ENCODE results near the gene C1QA. TPM values are rescaled to one million over a fixed set of nuclear protein-coding genes. Genes with fewer than 3 reads are reported as not detected.

C1QA gene
- polyA plus RNA-seq, 1 donor from 2014 or later, result not detected

DNA sequence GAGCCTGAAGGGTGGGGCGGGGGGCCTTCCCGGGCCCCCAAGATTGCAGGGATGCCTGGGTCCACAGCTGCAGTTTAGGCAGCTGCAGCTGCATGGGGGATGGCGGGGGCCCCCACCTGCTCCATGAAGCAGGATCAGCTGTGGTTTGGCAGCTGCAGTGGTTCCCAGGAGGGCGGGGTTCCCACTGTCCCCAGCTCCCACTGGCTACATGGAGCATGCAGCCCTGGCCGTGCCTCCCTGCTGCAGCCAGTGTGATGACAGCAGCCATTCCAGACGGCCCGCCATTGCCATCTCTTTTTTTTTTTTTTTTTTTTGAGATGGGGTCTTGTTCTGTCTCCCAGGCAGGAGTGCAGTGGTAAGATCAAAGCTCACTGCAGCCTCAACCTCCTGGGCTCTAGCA lies 992 bp upstream of the C1QA start:
- Histone ChIP-seq H3K4me3 (ENCODE audit: low read length) (no peak overlapping the region), H2AFZ (ENCODE audit: low read depth, low read length) (no peak overlapping the region), H3F3A (ENCODE audit: insufficient read depth, low read length, poor library complexity, severe bottlenecking) (no peaks in the 10 kb centered on the region), H3K27me3 (ENCODE audit: insufficient read depth, low read depth, low read length) (no peaks in the 10 kb centered on the region), H3K27ac (ENCODE audit: low read length) (no peak overlapping the region), H4K20me1 (ENCODE audit: insufficient read depth) (no peaks in the 10 kb centered on the region), H3K79me2 (replicated peaks; ENCODE audit: insufficient read depth, low read length) (no peaks in the 10 kb centered on the region), H3K4me2 (ENCODE audit: low read length) (no peak overlapping the region), H3K9ac (ENCODE audit: low read length) (no peak overlapping the region), H3K36me3 (ENCODE audit: insufficient read depth, low read length) (no peaks in the 10 kb centered on the region), H3K9me3 (ENCODE audit: low read length) (no peaks in the 10 kb centered on the region), H3K9me2 (ENCODE audit: insufficient read depth, low read length) (no peaks in the 10 kb centered on the region)
- no peak for TF ChIP-seq EZH2 (IDR thresholded peaks at IDR 0.05; ENCODE audit: borderline replicate concordance, insufficient read depth, low read length, poor library complexity, severe bottlenecking)
- TF ChIP-seq, protein P1, sequence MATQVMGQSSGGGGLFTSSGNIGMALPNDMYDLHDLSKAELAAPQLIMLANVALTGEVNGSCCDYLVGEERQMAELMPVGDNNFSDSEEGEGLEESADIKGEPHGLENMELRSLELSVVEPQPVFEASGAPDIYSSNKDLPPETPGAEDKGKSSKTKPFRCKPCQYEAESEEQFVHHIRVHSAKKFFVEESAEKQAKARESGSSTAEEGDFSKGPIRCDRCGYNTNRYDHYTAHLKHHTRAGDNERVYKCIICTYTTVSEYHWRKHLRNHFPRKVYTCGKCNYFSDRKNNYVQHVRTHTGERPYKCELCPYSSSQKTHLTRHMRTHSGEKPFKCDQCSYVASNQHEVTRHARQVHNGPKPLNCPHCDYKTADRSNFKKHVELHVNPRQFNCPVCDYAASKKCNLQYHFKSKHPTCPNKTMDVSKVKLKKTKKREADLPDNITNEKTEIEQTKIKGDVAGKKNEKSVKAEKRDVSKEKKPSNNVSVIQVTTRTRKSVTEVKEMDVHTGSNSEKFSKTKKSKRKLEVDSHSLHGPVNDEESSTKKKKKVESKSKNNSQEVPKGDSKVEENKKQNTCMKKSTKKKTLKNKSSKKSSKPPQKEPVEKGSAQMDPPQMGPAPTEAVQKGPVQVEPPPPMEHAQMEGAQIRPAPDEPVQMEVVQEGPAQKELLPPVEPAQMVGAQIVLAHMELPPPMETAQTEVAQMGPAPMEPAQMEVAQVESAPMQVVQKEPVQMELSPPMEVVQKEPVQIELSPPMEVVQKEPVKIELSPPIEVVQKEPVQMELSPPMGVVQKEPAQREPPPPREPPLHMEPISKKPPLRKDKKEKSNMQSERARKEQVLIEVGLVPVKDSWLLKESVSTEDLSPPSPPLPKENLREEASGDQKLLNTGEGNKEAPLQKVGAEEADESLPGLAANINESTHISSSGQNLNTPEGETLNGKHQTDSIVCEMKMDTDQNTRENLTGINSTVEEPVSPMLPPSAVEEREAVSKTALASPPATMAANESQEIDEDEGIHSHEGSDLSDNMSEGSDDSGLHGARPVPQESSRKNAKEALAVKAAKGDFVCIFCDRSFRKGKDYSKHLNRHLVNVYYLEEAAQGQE (IDR thresholded peaks at IDR 0.05; ENCODE audit: borderline replicate concordance), result no peak
- TF ChIP-seq EP300 (conservative IDR thresholded peaks at IDR 0.05; ENCODE audit: poor library complexity, severe bottlenecking), result no peak
- TF ChIP-seq SMC3 (conservative IDR thresholded peaks at IDR 0.05; ENCODE audit: poor library complexity), result no peak
- TF ChIP-seq, protein P2, sequence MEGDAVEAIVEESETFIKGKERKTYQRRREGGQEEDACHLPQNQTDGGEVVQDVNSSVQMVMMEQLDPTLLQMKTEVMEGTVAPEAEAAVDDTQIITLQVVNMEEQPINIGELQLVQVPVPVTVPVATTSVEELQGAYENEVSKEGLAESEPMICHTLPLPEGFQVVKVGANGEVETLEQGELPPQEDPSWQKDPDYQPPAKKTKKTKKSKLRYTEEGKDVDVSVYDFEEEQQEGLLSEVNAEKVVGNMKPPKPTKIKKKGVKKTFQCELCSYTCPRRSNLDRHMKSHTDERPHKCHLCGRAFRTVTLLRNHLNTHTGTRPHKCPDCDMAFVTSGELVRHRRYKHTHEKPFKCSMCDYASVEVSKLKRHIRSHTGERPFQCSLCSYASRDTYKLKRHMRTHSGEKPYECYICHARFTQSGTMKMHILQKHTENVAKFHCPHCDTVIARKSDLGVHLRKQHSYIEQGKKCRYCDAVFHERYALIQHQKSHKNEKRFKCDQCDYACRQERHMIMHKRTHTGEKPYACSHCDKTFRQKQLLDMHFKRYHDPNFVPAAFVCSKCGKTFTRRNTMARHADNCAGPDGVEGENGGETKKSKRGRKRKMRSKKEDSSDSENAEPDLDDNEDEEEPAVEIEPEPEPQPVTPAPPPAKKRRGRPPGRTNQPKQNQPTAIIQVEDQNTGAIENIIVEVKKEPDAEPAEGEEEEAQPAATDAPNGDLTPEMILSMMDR (IDR thresholded peaks at IDR 0.05; ENCODE audit: poor library complexity, severe bottlenecking), result no peak
- TF ChIP-seq RAD21 (conservative IDR thresholded peaks at IDR 0.05), result no peak
- TF ChIP-seq POLR2AphosphoS5 (IDR thresholded peaks at IDR 0.05), result no peak
- TF ChIP-seq TAF1 (IDR thresholded peaks at IDR 0.05; ENCODE audit: low read depth), result no peak
- no peak for TF ChIP-seq MXI1 (conservative IDR thresholded peaks at IDR 0.05; ENCODE audit: poor library complexity, severe bottlenecking)

DNA sequence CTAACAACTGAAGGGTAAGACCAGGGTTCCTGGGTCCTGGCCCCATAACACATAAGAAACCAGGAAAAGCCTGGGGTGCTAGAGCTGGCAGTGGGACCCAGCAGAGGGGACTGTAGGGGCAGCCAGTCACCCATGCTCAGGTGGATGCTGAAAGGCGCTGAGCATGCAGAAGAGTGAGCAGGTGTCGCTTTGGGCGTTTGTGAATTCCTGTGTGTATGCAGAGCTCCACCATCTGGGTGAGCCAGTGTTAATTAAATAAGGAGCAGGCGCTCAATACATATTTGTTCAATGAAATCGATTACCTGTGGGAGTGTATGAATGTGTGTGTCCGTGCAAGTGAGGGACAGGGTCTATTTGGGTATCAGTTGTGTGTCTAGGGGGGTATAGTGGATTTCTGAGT lies 499 bp downstream of the C1QA start:
- TF ChIP-seq EP300 (conservative IDR thresholded peaks at IDR 0.05; ENCODE audit: poor library complexity, severe bottlenecking), result no peak
- TF ChIP-seq MXI1 (conservative IDR thresholded peaks at IDR 0.05; ENCODE audit: poor library complexity, severe bottlenecking), result no peak
- no peak for TF ChIP-seq EZH2 (IDR thresholded peaks at IDR 0.05; ENCODE audit: borderline replicate concordance, insufficient read depth, low read length, poor library complexity, severe bottlenecking)
- TF ChIP-seq TAF1 (IDR thresholded peaks at IDR 0.05; ENCODE audit: low read depth), result no peak
- no peak for TF ChIP-seq POLR2AphosphoS5 (IDR thresholded peaks at IDR 0.05)
- TF ChIP-seq RAD21 (conservative IDR thresholded peaks at IDR 0.05), result peak; percentile 61
- TF ChIP-seq SMC3 (conservative IDR thresholded peaks at IDR 0.05; ENCODE audit: poor library complexity), result peak; percentile 63
- TF ChIP-seq, protein P1 (IDR thresholded peaks at IDR 0.05; ENCODE audit: borderline replicate concordance), result no peak
- TF ChIP-seq, protein P2 (IDR thresholded peaks at IDR 0.05; ENCODE audit: poor library complexity, severe bottlenecking), result peak; percentile 49
- no peak overlapping the region for H3K27ac ChIP-seq (ENCODE audit: low read length)
- H3K4me2 ChIP-seq (ENCODE audit: low read length), result no peak overlapping the region
- H3K9ac ChIP-seq (ENCODE audit: low read length), result no peak overlapping the region
- H3K79me2 ChIP-seq (replicated peaks; ENCODE audit: insufficient read depth, low read length), result no peaks in the 10 kb centered on the region
- no peaks in the 10 kb centered on the region for H3K27me3 ChIP-seq (ENCODE audit: insufficient read depth, low read depth, low read length)
- H3K36me3 ChIP-seq (ENCODE audit: insufficient read depth, low read length), result no peaks in the 10 kb centered on the region
- no peaks in the 10 kb centered on the region for H4K20me1 ChIP-seq (ENCODE audit: insufficient read depth)
- H3K9me3 ChIP-seq (ENCODE audit: low read length), result no peaks in the 10 kb centered on the region
- no peak overlapping the region for H3K4me3 ChIP-seq (ENCODE audit: low read length)
- no peak overlapping the region for H2AFZ ChIP-seq (ENCODE audit: low read depth, low read length)
- no peaks in the 10 kb centered on the region for H3K9me2 ChIP-seq (ENCODE audit: insufficient read depth, low read length)
- H3F3A ChIP-seq (ENCODE audit: insufficient read depth, low read length, poor library complexity, severe bottlenecking), result no peaks in the 10 kb centered on the region

Data from neural cell (in vitro differentiated cells).